ENCODE measurements around the gene GABRG3. TPM values are rescaled to one million over a fixed set of nuclear protein-coding genes. Genes with fewer than 3 reads are reported as not detected.

Gene GABRG3
- total RNA-seq, 4 donors from 2014 or later = not detected

DNA sequence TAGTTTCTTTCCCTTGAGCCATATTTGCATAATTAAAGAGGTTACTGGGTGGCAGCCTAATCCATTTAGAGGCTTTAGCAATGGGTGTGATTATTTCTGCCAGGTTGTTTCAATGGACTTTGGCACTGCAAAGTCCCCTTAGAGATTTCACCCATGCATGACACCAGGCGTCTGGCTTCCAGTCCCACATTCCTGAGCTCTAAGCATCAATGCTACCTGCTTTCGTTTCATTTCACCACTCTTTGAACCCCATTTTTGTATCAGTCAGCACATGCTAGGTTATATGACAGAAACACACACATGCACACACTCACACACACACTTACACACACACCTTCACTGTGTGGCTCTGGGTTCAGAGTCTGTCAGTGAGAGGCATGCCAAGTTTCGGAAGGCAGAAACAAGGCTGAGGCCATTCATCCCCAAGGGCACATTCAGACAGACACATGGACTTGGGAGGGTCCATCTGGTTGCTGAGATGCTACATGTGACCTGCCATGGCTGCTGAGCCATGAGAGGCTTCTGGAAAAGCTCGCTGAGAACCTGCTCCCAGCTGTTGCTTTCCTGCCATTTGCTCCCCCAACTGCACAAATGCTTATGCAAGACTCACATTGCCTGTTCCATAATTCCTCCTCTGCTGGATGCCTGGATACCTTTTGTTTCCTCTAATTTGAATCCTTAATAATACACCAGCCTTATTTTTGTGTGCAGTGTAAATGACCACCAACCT, 354.1 kb downstream of the GABRG3 start:
- no peak for ATAC-seq (ENCODE audit: low FRiP score)
- no peak for DNase-seq (ENCODE audit: low spot score)
- TF ChIP-seq, protein P1, sequence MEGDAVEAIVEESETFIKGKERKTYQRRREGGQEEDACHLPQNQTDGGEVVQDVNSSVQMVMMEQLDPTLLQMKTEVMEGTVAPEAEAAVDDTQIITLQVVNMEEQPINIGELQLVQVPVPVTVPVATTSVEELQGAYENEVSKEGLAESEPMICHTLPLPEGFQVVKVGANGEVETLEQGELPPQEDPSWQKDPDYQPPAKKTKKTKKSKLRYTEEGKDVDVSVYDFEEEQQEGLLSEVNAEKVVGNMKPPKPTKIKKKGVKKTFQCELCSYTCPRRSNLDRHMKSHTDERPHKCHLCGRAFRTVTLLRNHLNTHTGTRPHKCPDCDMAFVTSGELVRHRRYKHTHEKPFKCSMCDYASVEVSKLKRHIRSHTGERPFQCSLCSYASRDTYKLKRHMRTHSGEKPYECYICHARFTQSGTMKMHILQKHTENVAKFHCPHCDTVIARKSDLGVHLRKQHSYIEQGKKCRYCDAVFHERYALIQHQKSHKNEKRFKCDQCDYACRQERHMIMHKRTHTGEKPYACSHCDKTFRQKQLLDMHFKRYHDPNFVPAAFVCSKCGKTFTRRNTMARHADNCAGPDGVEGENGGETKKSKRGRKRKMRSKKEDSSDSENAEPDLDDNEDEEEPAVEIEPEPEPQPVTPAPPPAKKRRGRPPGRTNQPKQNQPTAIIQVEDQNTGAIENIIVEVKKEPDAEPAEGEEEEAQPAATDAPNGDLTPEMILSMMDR (IDR thresholded peaks at IDR 0.05) = no peak

DNA sequence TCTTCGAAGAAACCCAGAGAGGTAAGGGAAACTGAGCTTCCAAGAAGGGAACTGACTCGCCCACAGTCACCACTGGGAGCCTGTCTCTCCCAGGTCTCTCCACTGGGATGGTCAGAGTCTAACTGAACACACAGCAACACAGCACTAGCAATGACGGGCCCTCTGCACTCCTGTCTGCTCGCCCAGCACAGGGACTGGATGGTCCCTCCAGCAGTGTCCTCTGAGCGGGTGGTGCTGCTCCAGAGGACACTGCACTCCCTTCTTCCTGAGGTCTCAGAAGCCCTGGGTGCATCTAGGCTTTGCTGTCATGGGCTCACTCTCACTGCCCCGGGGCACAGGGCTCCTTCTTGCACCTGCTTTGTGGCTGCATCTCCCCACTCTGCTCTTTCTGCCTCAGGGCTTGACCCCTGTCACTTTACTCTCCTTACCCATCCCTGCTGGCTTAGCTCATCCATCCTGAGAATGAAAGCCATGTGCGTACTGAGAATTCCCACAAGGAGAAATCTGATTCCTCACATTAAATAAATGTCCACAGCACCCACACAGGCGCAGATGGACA, 356.6 kb downstream of the GABRG3 start:
- ATAC-seq (ENCODE audit: low FRiP score) (no peak), DNase-seq (ENCODE audit: low spot score) (no peak)
- TF ChIP-seq, protein P1 (IDR thresholded peaks at IDR 0.05) = no peak

DNA sequence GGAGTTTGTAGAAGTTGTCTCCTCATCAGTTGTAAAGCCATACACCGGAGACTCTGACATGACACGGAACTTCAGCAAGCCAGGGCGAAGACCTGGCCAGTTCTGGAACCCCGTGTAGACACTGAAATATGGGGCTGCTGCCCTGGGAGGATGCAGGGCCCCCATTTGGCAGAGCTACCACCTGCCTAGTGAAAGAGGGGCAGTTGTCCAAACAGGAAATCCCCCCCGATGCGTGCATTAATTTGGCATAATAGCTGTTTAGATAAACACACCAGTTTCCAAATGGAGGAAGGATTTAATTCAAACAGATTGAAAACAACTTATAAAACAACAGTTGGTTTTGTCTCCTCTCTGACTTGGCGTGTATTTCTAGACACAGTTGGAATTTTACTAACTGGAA, 357.2 kb downstream of the GABRG3 start:
- no peak for DNase-seq (ENCODE audit: low spot score)
- ATAC-seq (ENCODE audit: low FRiP score) = no peak
- TF ChIP-seq, protein P1 (IDR thresholded peaks at IDR 0.05) = no peak

DNA sequence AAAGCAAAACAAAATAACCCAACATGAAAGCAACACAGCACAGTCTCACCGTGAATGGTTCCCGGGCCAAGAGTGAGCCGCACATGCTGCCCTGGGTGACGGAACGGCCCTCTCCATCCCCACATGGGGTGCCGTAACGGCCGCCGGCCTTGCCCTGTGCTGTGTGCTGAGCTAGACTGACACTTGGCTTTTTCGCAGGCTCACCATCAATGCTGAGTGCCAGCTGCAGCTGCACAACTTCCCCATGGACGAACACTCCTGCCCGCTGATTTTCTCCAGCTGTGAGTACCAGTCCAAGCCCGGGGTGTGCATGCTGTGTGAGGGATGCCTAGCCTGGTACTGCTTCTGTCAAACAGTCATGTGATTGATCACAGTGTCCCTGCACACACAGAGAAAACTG, 357.6 kb downstream of the GABRG3 start:
- no peak for ATAC-seq (ENCODE audit: low FRiP score)
- no peak for DNase-seq (ENCODE audit: low spot score)

DNA sequence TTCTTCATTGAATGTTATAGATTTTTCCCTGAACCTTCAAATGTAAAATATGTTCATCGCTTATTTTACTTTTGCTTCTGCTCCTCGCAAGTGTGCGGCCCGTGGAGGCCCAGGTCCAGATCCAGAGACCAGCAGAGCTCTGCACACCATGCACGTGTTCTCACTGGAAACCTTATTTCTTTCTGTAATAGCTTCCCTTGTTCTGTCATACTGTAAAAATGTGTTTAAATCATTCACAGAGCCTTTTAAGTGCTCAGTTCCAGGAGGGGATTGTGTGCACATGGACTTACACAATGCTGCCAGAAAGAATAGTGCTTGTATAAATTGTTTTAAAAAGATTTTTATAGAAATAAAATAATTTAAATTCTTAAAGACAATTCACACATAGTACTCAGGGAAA, 359.3 kb downstream of the GABRG3 start:
- ATAC-seq (ENCODE audit: low FRiP score) (no peak), DNase-seq (ENCODE audit: low spot score) (no peak)
- TF ChIP-seq, protein P1 (IDR thresholded peaks at IDR 0.05) = no peak

More for the DNA sequence above, 357.6 kb downstream of the GABRG3 start:
- TF ChIP-seq, protein P1 (IDR thresholded peaks at IDR 0.05) = no peak

DNA sequence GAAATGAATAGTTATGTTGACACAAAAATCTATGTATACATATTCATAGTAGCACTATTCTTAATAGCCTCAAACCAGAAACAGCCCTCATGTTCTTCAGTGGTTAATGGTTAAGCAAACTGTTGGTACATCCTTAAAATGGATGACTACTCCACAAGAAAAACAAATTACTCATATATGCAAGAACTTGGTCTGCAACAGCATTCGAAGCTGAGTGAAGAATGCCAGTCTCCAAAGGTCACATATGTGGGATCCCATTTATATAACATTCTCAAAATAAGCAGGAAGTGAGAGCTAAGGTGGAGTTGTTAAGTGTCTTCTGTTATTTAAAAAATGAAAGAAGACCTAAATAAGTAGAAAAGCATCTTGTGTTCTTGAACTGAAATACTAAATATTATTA, 365.7 kb downstream of the GABRG3 start:
- DNase-seq (ENCODE audit: low spot score) (no peak), ATAC-seq (ENCODE audit: low FRiP score) (no peak)
- TF ChIP-seq, protein P1 (IDR thresholded peaks at IDR 0.05) = no peak

DNA sequence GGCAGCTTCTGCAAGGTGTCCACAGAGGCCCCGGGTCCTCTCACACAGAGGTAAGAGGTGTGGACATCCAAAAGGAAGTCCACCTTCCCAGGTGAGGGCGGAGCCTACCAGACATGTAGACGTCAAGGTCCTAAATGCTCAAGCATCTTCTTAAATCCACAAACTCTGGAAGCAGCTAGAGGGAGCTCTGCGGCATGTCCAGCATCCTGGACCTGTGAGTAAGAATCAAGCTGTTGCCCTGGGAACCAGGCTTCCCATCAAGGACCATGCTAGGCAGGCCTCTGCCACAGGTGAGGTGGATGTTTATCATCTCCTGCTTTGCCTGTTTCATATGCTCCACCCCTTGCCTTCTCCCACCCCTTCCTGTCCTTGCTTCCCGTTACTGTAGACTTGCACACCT, 368.2 kb downstream of the GABRG3 start:
- no peak for ATAC-seq (ENCODE audit: low FRiP score)
- TF ChIP-seq, protein P1 (IDR thresholded peaks at IDR 0.05) = no peak
- no peak for DNase-seq (ENCODE audit: low spot score)
